Measurements from ENCODE around the gene OR10J4. TPM values are rescaled to one million over a fixed set of nuclear protein-coding genes. Genes with fewer than 3 reads are reported as not detected.

OR10J4 gene
- polyA plus RNA-seq, 1 donor: not detected

Other genes with a start within 250 kb of the OR10J4 start
- 3.0 TPM for gene ACKR1, start 227.3 kb upstream of the OR10J4 start, polyA plus RNA-seq (ENCODE audit: insufficient read length)
- gene FCER1A, start 129.9 kb upstream of the OR10J4 start, polyA plus RNA-seq (ENCODE audit: insufficient read length): 0.42 TPM
- not detected for gene OR10J1, start 7.5 kb downstream of the OR10J4 start, polyA plus RNA-seq (ENCODE audit: insufficient read length)
- gene OR10J5, start 103.8 kb downstream of the OR10J4 start, polyA plus RNA-seq (ENCODE audit: insufficient read length): not detected
- not detected for gene APCS, start 155.6 kb downstream of the OR10J4 start, polyA plus RNA-seq (ENCODE audit: insufficient read length)